ENCODE results near the gene SH3GL3.

Gene SH3GL3

GRCh38 chr15:83476708-83477107 is 29.6 kb downstream of the SH3GL3 start:
- no peaks in the 10 kb centered on the region for H3F3A ChIP-seq (ENCODE audit: insufficient read depth)
- no peak overlapping the region for H3K27ac ChIP-seq (ENCODE audit: low read depth, low read length)
- no peak overlapping the region for H3K4me2 ChIP-seq (ENCODE audit: low read depth, low read length, poor library complexity, severe bottlenecking)
- H3K36me3 ChIP-seq (ENCODE audit: low read length), result no peaks in the 10 kb centered on the region
- no peaks in the 10 kb centered on the region for H4K20me1 ChIP-seq (ENCODE audit: low read depth, low read length)
- no peaks in the 10 kb centered on the region for H3K27me3 ChIP-seq (ENCODE audit: low read length)
- H3K79me2 ChIP-seq (ENCODE audit: insufficient read depth, low read length), result no peaks in the 10 kb centered on the region
- H2AFZ ChIP-seq (ENCODE audit: low read depth, low read length, severe bottlenecking), result no peak overlapping the region
- no peaks in the 10 kb centered on the region for H3K9me3 ChIP-seq (ENCODE audit: insufficient read depth, low read length)
- no peak overlapping the region for H3K9ac ChIP-seq (ENCODE audit: low read length)
- H3K9me2 ChIP-seq (replicated peaks; ENCODE audit: insufficient read depth, low read length), result no peaks in the 10 kb centered on the region
- no peak overlapping the region for H3K4me3 ChIP-seq (ENCODE audit: insufficient read depth, low read length, poor library complexity, severe bottlenecking)
- TF ChIP-seq EZH2phosphoT487 (conservative IDR thresholded peaks at IDR 0.05; ENCODE audit: low read length) (no peak), CTCF (IDR thresholded peaks at IDR 0.05; ENCODE audit: insufficient read depth, low read length, poor library complexity, severe bottlenecking) (no peak)

- H4K20me1 ChIP-seq (ENCODE audit: low read depth, low read length), result no peaks in the 10 kb centered on the region
- TF ChIP-seq EZH2phosphoT487 (conservative IDR thresholded peaks at IDR 0.05; ENCODE audit: low read length) (no peak), CTCF (IDR thresholded peaks at IDR 0.05; ENCODE audit: insufficient read depth, low read length, poor library complexity, severe bottlenecking) (no peak)
- no peak overlapping the region for H3K4me3 ChIP-seq (ENCODE audit: insufficient read depth, low read length, poor library complexity, severe bottlenecking)
- no peaks in the 10 kb centered on the region for H3K9me3 ChIP-seq (ENCODE audit: insufficient read depth, low read length)
- no peaks in the 10 kb centered on the region for H3K79me2 ChIP-seq (ENCODE audit: insufficient read depth, low read length)
- H3K36me3 ChIP-seq (ENCODE audit: low read length), result no peaks in the 10 kb centered on the region
- H3F3A ChIP-seq (ENCODE audit: insufficient read depth), result no peaks in the 10 kb centered on the region
- no peak overlapping the region for H3K27ac ChIP-seq (ENCODE audit: low read depth, low read length)
- H3K9ac ChIP-seq (ENCODE audit: low read length), result no peak overlapping the region
- H3K9me2 ChIP-seq (replicated peaks; ENCODE audit: insufficient read depth, low read length), result no peaks in the 10 kb centered on the region
- H2AFZ ChIP-seq (ENCODE audit: low read depth, low read length, severe bottlenecking), result no peak overlapping the region
- no peak overlapping the region for H3K4me2 ChIP-seq (ENCODE audit: low read depth, low read length, poor library complexity, severe bottlenecking)
- H3K27me3 ChIP-seq (ENCODE audit: low read length), result no peaks in the 10 kb centered on the region
Observed at GRCh38 chr15:83477172-83477807, 30.1 kb downstream of the SH3GL3 start.

- TF ChIP-seq CTCF (IDR thresholded peaks at IDR 0.05; ENCODE audit: insufficient read depth, low read length, poor library complexity, severe bottlenecking) (no peak), EZH2phosphoT487 (conservative IDR thresholded peaks at IDR 0.05; ENCODE audit: low read length) (no peak)
- no peaks in the 10 kb centered on the region for H3F3A ChIP-seq (ENCODE audit: insufficient read depth)
Observed at GRCh38 chr15:83477808-83478537, 30.8 kb downstream of the SH3GL3 start.

More at GRCh38 chr15:83477808-83478537, 30.8 kb downstream of the SH3GL3 start:
- Histone ChIP-seq H3K27me3 (ENCODE audit: low read length) (no peaks in the 10 kb centered on the region), H3K9ac (ENCODE audit: low read length) (no peak overlapping the region), H3K79me2 (ENCODE audit: insufficient read depth, low read length) (no peaks in the 10 kb centered on the region), H3K9me3 (ENCODE audit: insufficient read depth, low read length) (no peaks in the 10 kb centered on the region), H3K27ac (ENCODE audit: low read depth, low read length) (no peak overlapping the region), H3K36me3 (ENCODE audit: low read length) (no peaks in the 10 kb centered on the region), H3K9me2 (replicated peaks; ENCODE audit: insufficient read depth, low read length) (no peaks in the 10 kb centered on the region), H2AFZ (ENCODE audit: low read depth, low read length, severe bottlenecking) (no peak overlapping the region), H3K4me3 (ENCODE audit: insufficient read depth, low read length, poor library complexity, severe bottlenecking) (no peak overlapping the region), H3K4me2 (ENCODE audit: low read depth, low read length, poor library complexity, severe bottlenecking) (no peak overlapping the region), H4K20me1 (ENCODE audit: low read depth, low read length) (no peaks in the 10 kb centered on the region)

Data from SU-DHL-6 (cell line).